KMS-11 (cell line): Measurements from ENCODE around the gene ARHGEF1.

Source experiments
- H2AFZ ChIP-seq: fragments of 200-600 bp; sonication (generic); 2 replicates; pipeline ENCODE4 v1.6.1; 2016; ENCODE audit warnings: antibody characterized with exemption, mixed run types, low read depth
- H3K27ac ChIP-seq: fragments of 200-600 bp; sonication (generic); 2 replicates; pipeline ENCODE4 v1.6.1; 2016; ENCODE audit warnings: mild to moderate bottlenecking, mixed run types
- H3K27me3 ChIP-seq: fragments of 200-600 bp; sonication (generic); 2 replicates; pipeline ENCODE4 v1.6.1; 2017; ENCODE audit warnings: mild to moderate bottlenecking, low read depth, mixed run types, moderate library complexity; ENCODE audit not compliant: insufficient read depth
- H3K36me3 ChIP-seq: fragments of 200-600 bp; sonication (generic); 2 replicates; pipeline ENCODE4 v1.6.1; 2017; ENCODE audit warnings: mild to moderate bottlenecking, mixed run types; ENCODE audit not compliant: insufficient read depth
- H3K4me1 ChIP-seq: fragments of 200-600 bp; sonication (generic); 2 replicates; pipeline ENCODE4 v1.6.1; 2016; ENCODE audit warnings: mild to moderate bottlenecking, low read depth, mixed run types; ENCODE audit not compliant: poor library complexity, severe bottlenecking
- H3K4me2 ChIP-seq: fragments of 200-600 bp; sonication (generic); 2 replicates; pipeline ENCODE4 v1.7.0; 2016; ENCODE audit warnings: mild to moderate bottlenecking, mixed run types
- H3K4me3 ChIP-seq: fragments of 200-600 bp; sonication (generic); IDR thresholded peaks from 2 replicates; pipeline ENCODE4 v1.6.1; 2017; ENCODE audit warnings: low read depth, low read length, mixed read lengths; ENCODE audit not compliant: insufficient read depth
- H3K79me2 ChIP-seq: fragments of 200-600 bp; sonication (generic); 2 replicates; pipeline ENCODE4 v1.6.1; 2016; ENCODE audit warnings: low read depth, mixed run types; ENCODE audit not compliant: insufficient read depth
- H3K9ac ChIP-seq: fragments of 200-600 bp; sonication (generic); 2 replicates; pipeline ENCODE4 v1.6.1; 2016; ENCODE audit warnings: mild to moderate bottlenecking, mixed run types
- H4K20me1 ChIP-seq: fragments of 200-600 bp; sonication (generic); 2 replicates; pipeline ENCODE4 v1.6.1; 2016; ENCODE audit warnings: mild to moderate bottlenecking, mixed run types; ENCODE audit not compliant: insufficient read depth
- TF ChIP-seq, protein P1 (sequence below): fragments of 200-600 bp; sonication (generic); conservative IDR thresholded peaks from 2 replicates; pipeline ENCODE4 v1.6.1; 2017; ENCODE audit warnings: low read depth, mild to moderate bottlenecking, antibody characterized with exemption, low read length, moderate library complexity, mixed read lengths

Gene ARHGEF1

DNA sequence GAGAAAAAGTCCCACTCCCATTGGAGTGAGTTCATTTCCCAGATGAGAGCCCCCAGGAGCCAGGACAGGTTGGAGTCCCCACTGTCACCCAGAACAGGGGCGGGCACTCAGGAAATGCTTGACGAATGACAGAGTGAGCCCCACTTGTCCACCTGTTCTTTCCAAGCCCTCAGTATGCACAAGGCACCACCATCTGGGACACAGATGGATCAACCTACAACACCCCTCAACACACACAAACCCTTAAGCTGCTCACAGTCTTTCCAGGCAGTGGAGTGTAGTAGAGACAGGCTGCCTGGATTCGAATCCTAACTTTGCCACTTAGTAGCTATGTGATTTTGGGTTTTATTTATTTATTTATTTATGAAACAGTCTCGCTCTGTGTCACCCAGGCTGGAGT, 8.0 kb downstream of the ARHGEF1 start:
- H3K4me2 ChIP-seq, result no peak overlapping the region
- H3K79me2 ChIP-seq, result peaks cover 11% of the 10 kb centered on the region
- H3K36me3 ChIP-seq, result no peaks in the 10 kb centered on the region
- TF ChIP-seq, protein P1, sequence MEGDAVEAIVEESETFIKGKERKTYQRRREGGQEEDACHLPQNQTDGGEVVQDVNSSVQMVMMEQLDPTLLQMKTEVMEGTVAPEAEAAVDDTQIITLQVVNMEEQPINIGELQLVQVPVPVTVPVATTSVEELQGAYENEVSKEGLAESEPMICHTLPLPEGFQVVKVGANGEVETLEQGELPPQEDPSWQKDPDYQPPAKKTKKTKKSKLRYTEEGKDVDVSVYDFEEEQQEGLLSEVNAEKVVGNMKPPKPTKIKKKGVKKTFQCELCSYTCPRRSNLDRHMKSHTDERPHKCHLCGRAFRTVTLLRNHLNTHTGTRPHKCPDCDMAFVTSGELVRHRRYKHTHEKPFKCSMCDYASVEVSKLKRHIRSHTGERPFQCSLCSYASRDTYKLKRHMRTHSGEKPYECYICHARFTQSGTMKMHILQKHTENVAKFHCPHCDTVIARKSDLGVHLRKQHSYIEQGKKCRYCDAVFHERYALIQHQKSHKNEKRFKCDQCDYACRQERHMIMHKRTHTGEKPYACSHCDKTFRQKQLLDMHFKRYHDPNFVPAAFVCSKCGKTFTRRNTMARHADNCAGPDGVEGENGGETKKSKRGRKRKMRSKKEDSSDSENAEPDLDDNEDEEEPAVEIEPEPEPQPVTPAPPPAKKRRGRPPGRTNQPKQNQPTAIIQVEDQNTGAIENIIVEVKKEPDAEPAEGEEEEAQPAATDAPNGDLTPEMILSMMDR, result no peak
- H3K9ac ChIP-seq, result no peak overlapping the region
- H3K27ac ChIP-seq, result no peak overlapping the region
- no peaks in the 10 kb centered on the region for H3K27me3 ChIP-seq
- H3K4me1 ChIP-seq, result peaks cover 20% of the 10 kb centered on the region
- H2AFZ ChIP-seq, result no peak overlapping the region
- H3K4me3 ChIP-seq, result no peak overlapping the region
- 0 out of 2 replicates have a peak, but pooled peaks cover 3% of the 10 kb centered on the region for H4K20me1 ChIP-seq

DNA sequence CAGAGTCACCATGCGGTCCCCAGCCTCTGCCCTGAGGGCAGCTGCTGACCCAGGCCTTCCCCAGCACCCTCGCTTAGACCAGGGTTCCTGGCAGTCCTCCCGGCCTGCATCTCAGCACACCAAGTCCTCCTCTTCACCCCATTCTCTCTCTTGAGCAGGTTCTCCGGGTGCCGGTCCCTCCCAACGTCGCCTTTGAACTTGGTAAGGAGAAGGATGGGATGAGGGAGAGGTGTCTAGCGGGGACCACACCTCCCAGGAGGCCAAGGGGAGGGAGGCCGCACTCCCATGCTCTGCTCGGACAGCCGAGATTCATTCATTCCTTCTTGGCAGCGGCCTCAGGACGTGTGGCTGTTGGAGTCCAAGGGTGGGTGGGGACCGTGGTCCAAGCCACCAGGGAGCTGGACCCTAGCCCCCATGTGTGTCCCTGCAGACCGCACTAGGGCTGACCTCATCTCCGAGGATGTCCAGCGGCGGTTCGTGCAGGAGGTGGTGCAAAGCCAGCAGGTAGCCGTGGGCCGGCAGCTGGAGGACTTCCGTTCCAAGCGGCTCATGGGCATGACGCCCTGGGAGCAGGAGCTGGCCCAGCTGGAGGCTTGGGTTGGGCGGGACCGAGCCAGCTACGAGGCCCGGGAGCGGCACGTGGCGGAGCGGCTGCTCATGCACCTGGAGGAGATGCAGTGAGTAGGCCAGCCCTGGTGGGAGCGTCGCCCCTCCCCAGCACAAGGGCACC, 9.4 kb downstream of the ARHGEF1 start:
- Histone ChIP-seq H3K4me2 (no peak overlapping the region), H3K27me3 (no peaks in the 10 kb centered on the region), H3K27ac (no peak overlapping the region), H2AFZ (no peak overlapping the region), H3K4me3 (no peak overlapping the region), H3K9ac (no peak overlapping the region), H3K36me3 (no peaks in the 10 kb centered on the region), H3K79me2 (no peaks in the 10 kb centered on the region), H3K4me1 (peaks cover 6% of the 10 kb centered on the region), H4K20me1 (no peaks in the 10 kb centered on the region)
- TF ChIP-seq, protein P1, result no peak

DNA sequence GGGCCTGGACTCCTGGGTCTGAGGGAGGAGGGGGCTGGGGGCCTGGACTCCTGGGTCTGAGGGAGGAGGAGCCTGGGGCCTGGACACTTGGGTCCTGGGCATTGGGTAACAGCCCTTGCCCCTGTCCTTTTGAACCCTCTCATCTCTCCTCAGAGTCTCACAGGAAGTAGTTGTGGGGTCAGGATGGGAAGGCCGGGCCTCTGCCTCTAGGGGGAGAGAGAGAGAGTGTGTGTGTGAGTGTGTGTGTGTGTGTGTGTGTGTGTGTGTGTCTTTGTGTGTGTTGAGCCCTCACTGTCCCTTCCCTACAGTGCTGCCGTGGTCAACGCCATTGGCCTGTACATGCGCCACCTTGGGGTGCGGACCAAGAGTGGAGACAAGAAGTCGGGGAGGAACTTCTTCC, 10.9 kb downstream of the ARHGEF1 start:
- no peak overlapping the region for H2AFZ ChIP-seq
- no peaks in the 10 kb centered on the region for H3K79me2 ChIP-seq
- no peak overlapping the region for H3K4me3 ChIP-seq
- H3K4me2 ChIP-seq, result no peak overlapping the region
- H3K9ac ChIP-seq, result no peak overlapping the region
- H3K4me1 ChIP-seq, result no peaks in the 10 kb centered on the region
- TF ChIP-seq, protein P1, result no peak
- no peaks in the 10 kb centered on the region for H3K27me3 ChIP-seq
- no peak overlapping the region for H3K27ac ChIP-seq
- H4K20me1 ChIP-seq, result no peaks in the 10 kb centered on the region
- H3K36me3 ChIP-seq, result no peaks in the 10 kb centered on the region

DNA sequence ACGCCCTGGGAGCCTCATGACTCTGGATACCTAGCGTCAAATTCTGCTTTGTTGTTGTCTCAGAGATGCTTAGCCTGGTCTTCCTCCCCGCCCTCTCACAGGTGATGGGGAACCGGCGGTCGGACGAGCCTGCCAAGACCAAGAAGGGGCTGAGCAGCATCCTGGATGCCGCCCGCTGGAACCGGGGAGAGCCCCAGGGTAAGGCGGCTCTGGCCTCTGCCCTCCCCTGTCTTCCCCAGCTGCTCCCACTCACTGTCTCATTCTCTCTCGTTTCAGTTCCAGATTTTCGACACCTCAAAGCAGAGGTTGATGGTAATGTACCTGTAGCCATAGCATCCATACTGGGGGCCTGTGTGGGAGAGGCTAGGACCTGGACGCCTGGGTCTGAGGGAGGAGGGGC, 11.4 kb downstream of the ARHGEF1 start:
- Histone ChIP-seq H3K79me2 (no peaks in the 10 kb centered on the region), H3K4me2 (no peak overlapping the region), H3K27ac (no peak overlapping the region), H3K27me3 (no peaks in the 10 kb centered on the region), H3K4me3 (no peak overlapping the region), H3K36me3 (no peaks in the 10 kb centered on the region), H3K9ac (no peak overlapping the region), H3K4me1 (no peaks in the 10 kb centered on the region), H2AFZ (no peak overlapping the region), H4K20me1 (no peaks in the 10 kb centered on the region)
- TF ChIP-seq, protein P1, result no peak
